ENCODE results near the gene LCP1. TPM values are rescaled to one million over a fixed set of nuclear protein-coding genes. Genes with fewer than 3 reads are reported as not detected.

Gene LCP1
- polyA plus RNA-seq, 1 donor (not counting 4 experiments of a cell fraction or from before 2014, with no cell fraction given), result 2.5 TPM

DNA sequence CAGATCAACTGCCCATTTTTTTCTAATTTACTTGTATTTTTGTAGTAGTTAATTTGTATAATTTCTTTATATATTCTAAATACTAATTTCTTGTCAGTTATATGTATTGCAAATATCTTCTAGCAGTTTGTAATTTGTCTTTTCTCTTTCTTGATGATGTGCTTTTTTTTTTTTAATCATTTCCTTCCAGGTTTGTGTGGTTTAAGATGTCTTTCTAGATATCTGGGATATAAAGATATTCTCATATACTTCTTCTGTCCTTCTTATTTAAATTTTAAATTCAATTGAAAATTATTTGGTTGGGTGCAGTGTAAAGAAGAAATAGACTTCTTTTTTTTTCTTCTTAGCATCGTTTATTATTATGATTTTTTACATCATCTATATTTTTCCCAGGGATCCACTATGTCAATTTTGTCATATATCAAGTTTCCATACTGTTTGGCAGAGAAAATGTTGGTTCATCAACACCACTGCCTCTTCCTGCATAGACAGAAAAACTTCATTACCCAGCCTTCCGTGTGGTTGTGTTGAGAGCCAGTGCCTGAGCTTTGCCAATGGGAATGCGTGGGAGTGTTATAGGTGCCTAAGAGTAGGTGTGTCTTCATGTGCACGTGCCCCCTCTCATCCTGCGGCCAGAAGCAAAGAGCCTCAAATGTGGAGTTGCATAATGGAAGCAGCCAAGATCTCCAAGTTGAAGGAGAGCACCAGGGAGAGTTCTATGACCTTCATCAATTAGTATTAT, 93.0 kb downstream of the LCP1 start:
- dilution Hi-C loops (cut with MboI; ENCODE audit: extremely low pct_ligation_motif_present, low sequenced_read_pairs), result no loop called here
- Histone ChIP-seq H2AFZ (ENCODE audit: control insufficient read depth, low read length) (no peak overlapping the region), H3K4me2 (ENCODE audit: control insufficient read depth, extremely low read depth, insufficient read depth, low read depth, low read length) (no peak overlapping the region), H3K9ac (ENCODE audit: control insufficient read depth, extremely low read depth, insufficient read depth, low read length) (no peak overlapping the region), H3K9me3 (ENCODE audit: control insufficient read depth, low read depth, low read length) (no peaks in the 10 kb centered on the region), H4K20me1 (ENCODE audit: control insufficient read depth, extremely low read depth, insufficient read depth, low read length) (no peaks in the 10 kb centered on the region), H3K9me1 (ENCODE audit: control insufficient read depth, extremely low read depth, insufficient read depth, low read length) (no peaks in the 10 kb centered on the region), H3K36me3 (ENCODE audit: control insufficient read depth in 2 of 2, extremely low read depth in 1 of 2, insufficient read depth in 2 of 2, low read length in 2 of 2) (no peaks in the 10 kb centered on the region), H3K4me3 (ENCODE audit: control insufficient read depth in 2 of 3, extremely low read depth in 1 of 3, insufficient read depth in 2 of 3, low read depth in 1 of 3, low read length in 3 of 3) (no peak overlapping the region), H3K27ac (ENCODE audit: control insufficient read depth, insufficient read depth, low read length) (no peak overlapping the region), H3K4me1 (ENCODE audit: control insufficient read depth, extremely low read depth, insufficient read depth, low read length) (no peaks in the 10 kb centered on the region), H3K79me2 (ENCODE audit: control insufficient read depth, insufficient read depth, low read length) (no peaks in the 10 kb centered on the region), H3K27me3 (ENCODE audit: control insufficient read depth, extremely low read depth, insufficient read depth, low read length) (no peaks in the 10 kb centered on the region)
- TF ChIP-seq CTCF (optimal IDR thresholded peaks at IDR 0.05 in 1 of 3, IDR thresholded peaks at IDR 0.05 in 1 of 3, conservative IDR thresholded peaks at IDR 0.05 in 1 of 3; ENCODE audit: extremely low read depth in 1 of 3, insufficient read depth in 2 of 3, low read length in 3 of 3), result no peak
- TF ChIP-seq EZH2 (IDR thresholded peaks at IDR 0.05; ENCODE audit: low read length), result no peak
- DNase-seq (ENCODE audit: low read depth, low spot score) (no peak), FAIRE-seq (no peak)

DNA sequence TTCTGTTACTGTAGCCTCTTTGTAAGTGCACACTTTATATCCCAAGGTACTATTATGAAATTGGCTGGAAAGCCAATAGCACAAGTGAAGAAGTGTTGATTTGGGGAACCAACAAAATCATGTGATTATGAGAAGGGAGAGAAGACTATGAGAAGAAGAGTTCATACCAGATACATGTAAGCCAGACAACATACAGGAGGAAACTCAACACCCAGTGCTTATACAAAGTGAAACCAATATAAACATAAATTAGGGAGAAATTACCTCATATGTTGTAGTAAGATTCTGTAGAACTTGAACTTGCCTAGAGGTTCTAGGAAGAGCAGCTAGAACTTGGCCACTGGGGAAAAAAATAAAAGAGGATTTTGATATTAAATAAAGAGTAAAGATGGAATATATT, 94.5 kb downstream of the LCP1 start:
- no peak for DNase-seq (ENCODE audit: low read depth, low spot score)
- Histone ChIP-seq H3K79me2 (ENCODE audit: control insufficient read depth, insufficient read depth, low read length) (no peaks in the 10 kb centered on the region), H3K9ac (ENCODE audit: control insufficient read depth, extremely low read depth, insufficient read depth, low read length) (no peak overlapping the region), H3K9me3 (ENCODE audit: control insufficient read depth, low read depth, low read length) (no peaks in the 10 kb centered on the region), H3K4me2 (ENCODE audit: control insufficient read depth, extremely low read depth, insufficient read depth, low read depth, low read length) (no peak overlapping the region), H3K36me3 (ENCODE audit: control insufficient read depth in 2 of 2, extremely low read depth in 1 of 2, insufficient read depth in 2 of 2, low read length in 2 of 2) (no peaks in the 10 kb centered on the region), H2AFZ (ENCODE audit: control insufficient read depth, low read length) (no peak overlapping the region), H3K27me3 (ENCODE audit: control insufficient read depth, extremely low read depth, insufficient read depth, low read length) (no peaks in the 10 kb centered on the region), H3K4me1 (ENCODE audit: control insufficient read depth, extremely low read depth, insufficient read depth, low read length) (no peaks in the 10 kb centered on the region), H3K9me1 (ENCODE audit: control insufficient read depth, extremely low read depth, insufficient read depth, low read length) (no peaks in the 10 kb centered on the region), H3K4me3 (ENCODE audit: control insufficient read depth in 2 of 3, extremely low read depth in 1 of 3, insufficient read depth in 2 of 3, low read depth in 1 of 3, low read length in 3 of 3) (no peak overlapping the region), H4K20me1 (ENCODE audit: control insufficient read depth, extremely low read depth, insufficient read depth, low read length) (no peaks in the 10 kb centered on the region), H3K27ac (ENCODE audit: control insufficient read depth, insufficient read depth, low read length) (no peak overlapping the region)
- TF ChIP-seq CTCF (optimal IDR thresholded peaks at IDR 0.05 in 1 of 3, IDR thresholded peaks at IDR 0.05 in 1 of 3, conservative IDR thresholded peaks at IDR 0.05 in 1 of 3; ENCODE audit: extremely low read depth in 1 of 3, insufficient read depth in 2 of 3, low read length in 3 of 3) (no peak), EZH2 (IDR thresholded peaks at IDR 0.05; ENCODE audit: low read length) (no peak)
- FAIRE-seq, result no peak
- dilution Hi-C loops (cut with MboI; ENCODE audit: extremely low pct_ligation_motif_present, low sequenced_read_pairs), result no loop called here
